Activated CD4-positive, alpha-beta T cell treated with anti-CD3 and anti-CD28 coated beads, Interleukin-2, Interleukin-4, amounts not matched to agents 100 ng/mL and 50 ng/mL, durations not matched to agents 16 hours and 8 hours (primary cell): ENCODE results near the gene CGB7.
A peak's percentile ranks its signal among the peaks of the same experiment; 100 is the strongest.

Experiments used
- DNase-seq: peaks from one replicate; pipeline ENCODE4 v3.0.0-alpha.2; 2020; ENCODE audit warnings: low spot score

CGB7 gene

DNA sequence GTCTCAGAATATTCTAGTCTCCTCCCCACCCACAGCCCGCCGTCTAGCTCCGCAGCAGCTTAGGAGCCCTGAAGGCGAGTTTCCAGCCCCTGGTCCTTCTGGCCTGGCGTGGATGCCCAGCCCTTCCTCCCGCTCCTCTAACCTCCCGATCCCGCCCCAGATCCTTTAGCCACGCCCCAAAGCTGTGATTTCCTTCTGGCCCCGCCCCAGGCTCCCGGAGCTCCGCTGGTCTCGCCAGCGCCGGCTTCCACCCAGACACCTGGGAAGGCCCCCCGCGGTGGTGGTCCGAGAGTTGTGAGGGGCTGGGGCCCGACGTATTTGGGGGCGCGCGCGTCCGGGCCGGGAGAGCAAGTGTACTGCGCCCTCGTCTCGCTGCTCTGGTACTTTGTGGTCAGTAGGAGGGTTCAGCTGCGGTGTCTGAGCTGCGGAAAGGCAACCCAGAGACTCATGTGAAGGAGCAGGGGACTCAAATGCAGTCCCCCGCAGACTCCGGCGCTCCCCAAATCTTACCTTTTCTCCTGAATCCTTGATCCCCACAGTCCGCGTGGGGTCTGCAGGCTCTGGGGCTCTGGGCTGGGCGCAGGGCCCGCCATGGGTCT is at the start of gene CGB7:
Gene CGB7 (minus strand): TSS at position 114 of the 599 bp plus-strand sequence. CDS start 2,374 bp downstream, outside the sequence.
- no peak for DNase-seq

DNA sequence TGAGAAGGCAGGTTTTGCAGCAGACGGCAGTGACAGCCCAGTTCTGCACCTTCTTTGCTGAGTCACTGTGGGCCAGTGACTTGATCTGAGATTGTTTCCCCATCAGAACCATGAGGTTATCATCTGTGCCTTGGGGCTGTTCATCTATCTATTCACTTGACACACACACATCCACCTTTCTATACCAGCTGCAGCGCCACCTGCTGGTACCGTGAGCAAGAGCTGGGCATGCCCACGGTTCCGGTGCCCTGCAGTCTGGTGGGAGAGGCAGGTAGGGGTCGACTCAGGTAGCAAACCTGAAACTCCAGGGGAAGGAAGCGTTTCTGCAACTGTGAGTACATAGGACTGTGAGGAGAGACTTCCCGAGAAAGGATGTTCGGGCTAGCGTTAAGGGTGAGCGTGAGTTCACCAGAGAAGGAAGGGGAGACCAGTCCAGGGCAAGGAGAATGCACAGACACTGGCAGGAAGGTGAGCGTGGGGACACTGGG is 49.1 kb upstream of the CGB7 start:
- peak; percentile 63 for DNase-seq

DNA sequence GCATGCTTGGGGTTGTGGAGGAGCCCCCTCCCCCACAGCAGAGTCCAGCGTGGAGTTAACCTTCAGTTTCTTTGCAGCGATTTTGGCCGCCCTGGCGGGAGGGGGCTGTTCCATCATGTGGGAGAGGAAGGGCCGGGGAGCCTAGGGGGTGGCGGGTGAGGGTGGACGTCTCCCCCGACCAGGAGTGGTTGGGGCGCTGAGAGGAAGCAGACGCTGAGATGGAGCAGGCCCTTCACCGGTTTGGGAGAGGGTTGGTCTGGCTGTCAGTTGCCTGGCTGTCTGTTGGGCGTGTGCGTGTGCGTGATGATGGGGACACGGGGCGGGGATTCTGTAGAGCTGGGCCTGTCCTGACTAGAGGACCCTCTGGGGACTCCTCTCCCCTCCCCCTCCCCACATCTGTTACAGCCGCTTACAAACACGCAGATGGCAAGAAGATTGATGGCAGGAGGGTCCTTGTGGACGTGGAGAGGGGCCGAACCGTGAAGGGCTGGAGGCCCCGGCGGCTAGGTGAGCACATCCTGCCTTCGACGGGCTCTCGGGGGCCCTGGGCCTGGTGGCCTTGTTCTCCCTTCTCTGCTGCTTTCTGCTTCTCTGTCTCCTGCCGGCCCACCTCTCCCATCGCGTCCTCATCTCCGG is 46.8 kb upstream of the CGB7 start:
- no peak for DNase-seq

DNA sequence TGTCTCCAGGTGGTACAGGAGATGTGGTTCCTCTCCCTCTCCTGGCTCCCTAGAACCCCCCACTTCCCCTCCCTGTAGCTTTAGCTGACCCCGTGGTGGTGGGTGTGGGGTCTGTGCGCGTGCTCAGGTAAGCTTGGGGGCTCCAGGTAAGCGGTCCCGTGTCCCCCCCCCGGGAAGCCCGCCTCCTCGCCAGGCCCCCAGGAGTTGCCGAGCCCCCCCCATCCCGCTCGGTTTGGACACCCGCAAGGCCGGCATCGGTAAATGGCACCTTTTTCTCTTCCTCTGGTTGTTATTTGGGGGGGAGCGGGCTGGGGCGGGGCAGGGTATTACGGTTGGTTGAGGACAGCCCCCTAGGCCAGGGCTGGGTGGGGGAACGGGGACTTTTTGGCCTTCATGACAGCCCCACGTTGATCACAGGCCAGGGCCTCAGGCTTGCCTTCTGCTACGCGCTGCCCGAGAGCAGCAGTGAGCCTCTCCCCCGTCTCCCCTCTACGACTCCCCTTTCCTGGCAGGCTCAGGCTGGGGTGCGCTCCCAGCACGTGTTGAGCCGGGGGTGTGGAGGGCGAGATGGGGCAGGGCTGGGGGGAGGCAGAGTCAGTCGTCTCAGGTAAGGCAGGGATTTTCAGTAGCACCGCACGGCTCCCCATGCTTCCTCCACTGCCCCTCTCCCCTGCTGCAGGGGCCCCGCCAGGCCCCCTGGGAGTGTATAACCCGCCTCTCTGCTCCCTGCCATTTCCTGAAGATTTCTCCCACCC is 46.0 kb upstream of the CGB7 start:
- DNase-seq, result no peak

DNA sequence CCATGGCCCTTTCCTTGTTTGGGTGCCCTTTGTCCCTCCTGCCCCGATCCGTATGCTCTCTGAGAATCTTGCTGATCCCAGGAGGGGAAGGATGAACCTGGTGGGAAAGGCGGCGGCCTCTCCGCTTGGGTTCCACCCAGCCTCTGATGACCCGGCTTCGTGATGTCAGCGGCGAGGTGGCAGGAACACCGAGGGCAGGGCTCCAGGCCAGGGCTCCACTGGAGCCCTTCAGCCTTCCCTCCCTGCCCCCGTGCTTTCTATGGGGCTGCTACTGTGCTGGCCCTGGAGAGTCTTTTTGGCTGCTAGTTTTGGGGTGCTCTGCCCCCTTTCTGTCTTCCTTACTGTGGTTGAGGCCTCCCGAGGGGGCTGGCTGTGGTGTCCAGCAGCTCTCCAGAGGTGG is 44.8 kb upstream of the CGB7 start:
- no peak for DNase-seq

DNA sequence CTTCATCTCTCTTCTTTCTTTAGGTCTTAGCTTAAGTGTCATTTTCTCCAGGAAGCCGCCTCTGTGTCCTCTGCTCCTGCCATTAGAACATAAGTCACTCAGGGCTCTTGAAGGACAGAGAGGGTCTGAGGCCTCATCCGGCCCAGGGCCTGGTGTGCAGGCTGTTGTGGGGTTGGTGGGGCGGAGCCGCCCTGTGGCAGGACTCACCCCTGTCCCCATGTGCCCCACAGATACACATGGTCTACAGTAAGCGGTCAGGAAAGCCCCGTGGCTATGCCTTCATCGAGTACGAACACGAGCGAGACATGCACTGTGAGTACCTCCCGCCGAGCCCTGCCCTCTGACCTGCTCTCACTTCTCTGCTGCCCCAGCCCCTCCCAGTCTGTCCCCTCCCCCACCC is 43.6 kb upstream of the CGB7 start:
- no peak for DNase-seq

DNA sequence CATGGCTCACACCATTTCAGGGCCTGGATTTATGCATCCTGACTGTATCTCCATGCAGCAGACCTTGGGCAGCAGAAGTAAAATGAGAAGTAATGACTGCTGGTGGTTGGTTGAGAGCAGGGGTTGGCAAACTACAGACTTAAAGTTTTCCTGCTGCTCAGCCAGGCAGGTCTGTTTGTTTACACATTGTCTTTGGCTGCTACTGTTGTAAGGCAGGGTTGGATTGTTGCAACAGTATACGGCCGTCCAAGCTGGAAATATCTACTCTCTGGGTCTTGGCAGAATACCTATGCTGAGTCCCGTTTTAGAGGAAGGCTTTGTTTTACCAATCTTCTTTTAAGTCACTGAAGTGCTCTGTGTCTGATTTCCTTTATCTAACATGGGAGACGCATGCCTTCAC is 41.2 kb upstream of the CGB7 start:
- no peak for DNase-seq

DNA sequence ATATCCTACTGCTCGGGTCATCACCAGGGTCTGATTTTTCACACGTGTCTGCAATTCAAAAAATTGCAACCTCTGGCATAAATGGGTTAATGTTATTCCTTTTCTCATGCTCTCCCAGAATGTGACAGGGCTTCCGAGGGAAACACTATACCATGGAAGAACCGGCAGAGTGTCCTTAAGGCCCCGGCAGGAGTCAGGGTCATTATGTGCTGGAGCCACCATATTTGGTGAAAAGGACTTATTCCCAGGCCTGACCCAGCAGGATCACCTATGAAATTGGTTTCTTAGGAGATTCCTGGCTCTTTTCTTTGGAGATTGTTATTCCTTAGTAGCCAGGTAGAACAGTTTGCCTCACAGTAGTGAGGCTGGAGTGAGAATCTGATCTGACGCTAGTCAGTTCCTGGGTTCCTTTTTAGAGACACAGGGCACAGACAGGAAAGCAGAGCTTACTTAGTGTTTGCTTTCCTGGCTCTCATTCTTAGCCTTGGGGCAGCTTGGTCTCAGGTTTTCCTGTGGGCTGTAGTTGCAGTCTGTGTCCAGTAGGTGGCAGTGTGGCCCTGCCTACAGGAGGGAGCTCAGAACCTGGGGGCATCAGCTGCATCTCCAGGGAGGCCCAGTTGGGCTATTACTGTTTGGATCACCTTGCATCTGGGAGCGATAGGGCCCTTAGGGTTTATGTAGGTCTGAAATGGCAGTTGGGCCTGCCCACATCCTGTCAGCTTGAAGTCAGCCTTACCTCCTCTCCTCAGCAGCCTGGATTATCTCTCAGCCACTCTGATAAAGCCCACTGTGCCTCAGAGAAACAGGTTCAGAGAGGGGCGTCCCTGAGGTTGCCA is 40.1 kb upstream of the CGB7 start:
- DNase-seq, result peak; percentile 80

DNA sequence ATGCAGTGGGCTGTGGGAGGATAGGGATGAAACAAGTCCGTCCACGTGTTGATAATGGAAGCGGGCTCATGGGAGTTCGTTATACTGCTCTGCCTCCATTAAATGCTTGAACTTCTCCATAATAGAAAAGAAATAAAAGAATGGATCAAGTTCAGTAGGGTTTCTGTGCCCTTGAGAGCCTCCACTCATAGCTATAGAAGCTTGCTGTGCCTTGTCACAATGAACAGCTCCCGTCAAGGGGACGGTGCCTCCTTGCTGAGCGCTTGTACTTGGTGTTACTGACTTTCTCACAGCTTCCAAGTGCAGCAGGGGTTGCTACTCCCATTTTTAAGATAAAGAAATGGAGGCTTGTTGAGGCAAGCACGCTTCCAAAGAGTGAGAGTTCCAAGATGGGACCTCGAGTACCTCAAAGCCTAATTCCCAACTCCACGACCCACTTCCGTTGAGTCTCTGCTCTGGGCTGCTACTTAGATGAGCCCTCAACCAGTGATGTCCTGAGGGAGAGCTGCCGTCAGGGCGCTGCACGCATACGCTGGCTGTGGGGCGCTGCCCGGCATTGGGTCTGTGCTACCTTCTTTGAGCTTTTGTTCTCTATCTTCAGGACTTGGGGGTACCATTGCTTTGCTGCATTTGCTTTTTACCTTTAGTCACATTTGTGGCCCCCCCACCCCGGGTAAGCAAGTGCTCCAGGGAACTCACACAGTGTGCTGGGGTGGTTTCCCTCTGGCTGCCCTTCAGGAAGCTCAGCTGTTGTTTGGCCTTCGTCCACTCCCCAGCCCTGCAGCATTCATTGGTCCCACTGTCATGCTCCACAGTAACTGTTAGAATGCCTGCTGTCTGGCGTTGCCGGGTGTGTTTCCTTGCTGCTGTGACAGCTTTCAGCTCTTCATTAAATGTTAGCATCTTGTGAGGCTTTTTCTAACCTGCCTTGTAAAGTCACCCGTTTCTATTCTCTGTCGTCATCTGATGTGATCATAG is 37.2 kb upstream of the CGB7 start:
- DNase-seq, result no peak

DNA sequence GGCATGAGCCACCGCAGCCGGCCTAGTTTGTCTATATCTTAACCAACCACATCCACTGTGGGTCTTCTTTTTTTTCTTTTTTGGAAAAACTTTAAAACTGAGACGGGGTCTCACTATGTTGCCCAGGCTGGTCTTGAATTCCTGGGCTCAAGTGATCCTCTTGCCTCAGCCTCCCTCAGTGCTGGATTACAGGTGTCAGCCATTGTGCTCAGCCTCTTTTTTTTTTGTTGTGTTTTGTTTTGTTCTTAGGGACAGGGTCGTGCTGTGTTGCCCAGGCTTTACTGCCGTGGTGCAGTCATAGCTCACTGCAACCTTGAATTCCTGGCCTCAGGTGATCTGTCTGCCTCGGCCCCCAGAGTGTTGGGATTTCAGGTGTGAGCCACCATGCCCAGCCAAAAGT is 35.1 kb upstream of the CGB7 start:
- no peak for DNase-seq

DNA sequence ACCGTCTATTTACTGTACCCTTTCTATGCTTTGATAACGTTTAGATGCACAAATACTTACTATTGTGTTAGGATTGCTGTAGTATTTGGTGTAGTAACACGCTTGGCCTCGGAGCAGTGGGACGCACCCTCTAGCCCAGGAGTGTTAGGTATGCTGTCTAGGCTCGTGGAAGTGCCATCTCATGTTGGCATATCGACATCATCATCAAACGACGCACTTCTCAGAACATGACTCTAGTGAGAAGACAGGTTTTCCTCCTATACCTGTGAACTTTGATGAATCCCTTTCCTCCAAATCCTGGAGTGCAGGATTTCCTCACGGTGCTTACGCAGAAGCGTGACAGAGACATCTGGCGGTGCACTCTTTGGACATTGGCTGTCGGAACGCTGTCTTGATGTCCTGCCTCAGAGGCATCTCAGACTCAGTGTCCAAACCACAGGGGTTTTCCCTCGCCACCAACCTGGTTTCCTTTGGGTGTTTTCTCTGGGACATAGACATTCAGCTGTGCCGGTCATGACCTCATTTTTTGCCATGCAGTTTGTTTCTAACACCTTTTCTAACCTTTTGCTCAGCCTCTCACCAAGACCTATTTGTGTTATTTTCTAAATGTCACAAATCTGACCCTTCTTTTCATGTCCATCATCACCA is 34.0 kb upstream of the CGB7 start:
- DNase-seq, result no peak

DNA sequence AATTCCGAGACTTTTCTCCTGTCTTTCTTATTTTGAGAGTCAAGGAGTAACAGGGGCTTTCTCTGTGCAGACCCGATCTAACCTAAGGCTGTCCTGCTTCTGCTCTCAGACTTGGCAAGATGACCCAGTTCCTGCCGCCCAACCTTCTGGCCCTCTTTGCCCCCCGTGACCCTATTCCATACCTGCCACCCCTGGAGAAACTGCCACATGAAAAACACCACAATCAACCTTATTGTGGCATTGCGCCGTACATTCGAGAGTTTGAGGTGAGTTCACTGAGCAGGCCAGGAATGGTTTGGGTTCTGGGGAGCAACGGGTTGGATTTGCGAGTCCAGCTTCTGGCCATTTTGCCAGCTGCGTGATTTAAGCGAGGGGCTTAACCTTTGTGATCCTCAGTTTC is 28.7 kb upstream of the CGB7 start:
- DNase-seq, result no peak

DNA sequence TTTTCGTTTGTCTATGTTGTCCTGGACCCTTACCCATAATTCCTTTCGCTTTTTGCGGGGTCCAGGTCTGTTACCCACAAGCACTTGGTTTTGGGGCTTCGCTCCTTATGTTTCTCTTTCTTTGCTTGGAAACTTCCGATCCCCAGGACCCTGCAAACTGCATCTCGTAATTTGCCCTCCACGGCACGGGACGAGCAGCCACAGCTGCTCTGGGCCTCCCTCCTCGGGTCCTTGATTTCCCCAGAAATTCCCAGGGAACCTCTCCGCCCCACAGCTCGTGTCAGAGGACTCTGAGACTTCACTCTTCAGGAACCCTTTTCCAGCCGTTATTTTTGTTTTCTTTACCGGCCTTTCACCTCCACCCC is 28.3 kb upstream of the CGB7 start:
- no peak for DNase-seq

DNA sequence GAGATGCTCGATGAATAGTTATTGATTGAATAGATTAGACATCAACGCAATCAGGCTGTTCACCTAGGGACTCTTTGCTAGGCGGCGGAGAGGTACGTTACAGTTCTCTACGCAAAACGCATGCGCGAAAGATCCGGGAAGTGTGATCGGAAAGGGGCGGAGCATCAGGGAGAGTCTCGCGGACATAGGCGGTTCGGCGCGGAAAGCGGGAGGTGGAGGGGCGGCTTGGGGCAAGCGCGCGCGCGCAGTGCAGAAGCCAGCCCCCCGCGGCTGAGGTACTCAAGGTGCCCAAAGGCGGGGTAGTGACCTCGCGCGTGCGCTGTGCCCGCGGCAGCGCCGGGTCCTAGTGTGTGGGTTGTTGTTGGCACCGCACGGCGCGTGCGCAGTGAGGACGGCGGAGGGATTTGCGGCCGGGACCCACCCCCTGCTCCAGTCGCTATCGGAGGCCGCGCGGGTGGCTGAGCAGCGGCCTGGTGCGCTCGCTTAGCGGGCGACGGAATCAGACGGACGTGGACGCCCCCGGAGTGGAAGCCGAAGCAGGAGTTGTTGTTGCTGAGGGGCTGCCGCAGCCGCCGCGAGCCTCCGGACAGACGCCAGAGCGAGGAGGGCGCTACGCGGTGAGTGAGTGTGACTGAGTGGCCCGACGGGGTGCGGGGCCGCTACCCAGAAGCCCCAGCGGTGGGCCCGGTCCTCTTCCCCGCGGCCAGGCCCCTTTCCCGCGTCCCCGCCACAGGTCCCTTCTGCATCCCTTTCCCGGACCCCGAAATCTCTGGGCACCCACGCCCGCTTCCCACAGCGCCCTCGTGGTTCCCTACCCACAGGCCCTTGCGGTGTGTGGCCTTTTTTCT is 27.7 kb upstream of the CGB7 start, which contains the start of gene SNRNP70:
Gene SNRNP70 (plus strand): TSS at position 432 of the 848 bp plus-strand sequence. CDS start 964 bp downstream, outside the sequence.
- DNase-seq, result peak; percentile 100

DNA sequence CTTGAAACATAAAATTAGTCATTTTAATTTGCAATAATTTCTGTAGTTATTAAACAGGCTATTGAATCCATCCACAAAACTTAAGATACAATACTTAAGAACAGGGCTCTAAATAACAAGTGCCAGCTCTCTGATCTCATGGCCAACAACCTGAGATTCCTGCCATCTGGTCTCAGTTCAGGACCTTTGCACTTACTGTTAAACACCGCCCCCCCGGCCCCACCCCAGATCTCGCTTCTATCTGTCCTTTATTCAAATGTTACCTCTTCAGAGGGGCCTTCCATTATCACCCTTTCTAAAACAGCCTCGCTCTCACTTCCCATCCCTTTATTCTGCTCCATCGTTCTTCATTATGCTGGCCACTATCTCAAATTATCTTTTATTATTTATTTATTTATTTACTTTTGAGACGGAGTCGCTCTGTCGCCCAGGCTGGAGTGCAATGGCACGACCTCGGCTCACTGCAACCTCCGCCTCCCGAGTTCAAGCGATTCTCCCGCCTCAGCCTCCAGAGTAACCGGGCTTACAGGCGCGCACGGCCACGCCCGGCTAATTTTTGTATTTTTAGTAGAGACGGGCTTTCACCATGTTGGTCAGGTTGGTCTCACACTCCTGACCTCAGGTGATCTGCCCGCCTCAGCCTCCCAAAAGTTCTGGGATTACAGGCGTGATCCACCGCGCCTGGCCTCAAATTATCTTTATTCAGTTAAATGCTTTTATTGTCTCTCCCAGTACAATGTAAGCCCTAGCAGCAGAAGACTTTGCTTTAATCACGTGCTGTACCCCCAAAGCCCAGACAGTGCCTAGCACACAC is 26.9 kb upstream of the CGB7 start:
- no peak for DNase-seq

DNA sequence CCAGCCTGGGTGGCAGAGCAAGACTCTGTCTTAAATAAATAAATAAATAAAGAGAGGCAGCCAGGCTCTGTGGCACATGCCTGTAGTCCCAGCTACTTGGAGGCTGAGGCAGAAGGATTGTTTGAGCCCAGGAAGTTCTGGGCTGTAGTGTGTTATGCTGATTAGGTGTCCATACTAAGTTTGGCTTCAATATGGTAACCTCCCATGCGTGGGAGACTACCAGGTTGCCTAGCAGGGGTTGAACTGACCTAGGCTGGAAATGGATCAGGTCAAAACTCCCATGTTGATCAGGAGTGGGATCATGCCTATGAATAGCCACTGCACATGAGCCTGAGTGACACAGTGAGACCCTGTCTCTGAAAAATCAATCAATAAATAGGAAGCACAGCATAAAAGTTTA is 23.7 kb upstream of the CGB7 start:
- no peak for DNase-seq

DNA sequence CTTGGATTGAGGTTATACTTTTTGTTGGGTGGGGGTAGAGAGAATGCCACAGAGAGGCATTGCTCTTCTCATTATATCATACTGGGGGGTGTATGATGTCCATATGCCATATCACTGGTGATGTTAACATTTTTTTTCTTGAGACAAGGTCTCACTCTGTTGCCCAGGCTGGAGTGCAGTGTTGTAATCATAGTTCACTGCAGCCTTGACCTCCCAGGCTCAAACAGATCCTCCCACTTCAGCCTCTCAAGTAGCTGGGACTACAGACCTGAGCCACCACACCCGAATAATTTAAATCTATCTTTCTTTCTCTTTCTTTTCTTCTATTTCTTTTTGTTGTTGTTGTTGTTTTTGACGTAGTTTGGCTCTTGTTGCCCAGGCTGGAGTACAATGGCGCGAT is 22.8 kb upstream of the CGB7 start:
- DNase-seq, result no peak

DNA sequence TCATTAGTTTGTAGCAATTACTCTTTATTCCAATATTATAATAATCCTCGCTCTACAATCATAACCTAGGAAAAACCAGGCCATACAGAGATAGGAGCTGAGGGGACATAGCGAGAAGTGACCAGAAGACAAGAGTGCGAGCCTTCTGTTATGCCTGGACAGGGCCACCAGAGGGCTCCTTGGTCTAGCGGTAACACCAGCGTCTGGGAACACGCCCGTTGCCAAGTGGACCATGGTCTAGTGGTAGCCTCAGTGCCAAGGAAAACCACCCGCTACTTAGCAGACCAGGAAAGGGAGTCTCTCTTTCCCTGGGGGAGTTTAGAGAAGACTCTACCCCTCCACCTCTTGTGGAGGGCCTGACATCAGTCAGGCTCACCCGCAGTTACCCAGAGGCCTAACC is 17.3 kb upstream of the CGB7 start:
- DNase-seq, result peak; percentile 15
